SIG-M5 treated with dmso at 0.1 percent for 504 hours (cell line): ENCODE data around the gene CRP.
"Not testable (repeated sequence)": the region's sequence is repeated elsewhere in the genome, so short reads cannot be mapped to it uniquely, and the experiment has no call there.

ENCODE experiments used
- DNase-seq: peaks from one replicate; lab custom pipeline; 2025; ENCODE audit not compliant: unreplicated experiment; lab: John Stamatoyannopoulos, UW

CRP gene, protein sequence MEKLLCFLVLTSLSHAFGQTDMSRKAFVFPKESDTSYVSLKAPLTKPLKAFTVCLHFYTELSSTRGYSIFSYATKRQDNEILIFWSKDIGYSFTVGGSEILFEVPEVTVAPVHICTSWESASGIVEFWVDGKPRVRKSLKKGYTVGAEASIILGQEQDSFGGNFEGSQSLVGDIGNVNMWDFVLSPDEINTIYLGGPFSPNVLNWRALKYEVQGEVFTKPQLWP

DNA sequence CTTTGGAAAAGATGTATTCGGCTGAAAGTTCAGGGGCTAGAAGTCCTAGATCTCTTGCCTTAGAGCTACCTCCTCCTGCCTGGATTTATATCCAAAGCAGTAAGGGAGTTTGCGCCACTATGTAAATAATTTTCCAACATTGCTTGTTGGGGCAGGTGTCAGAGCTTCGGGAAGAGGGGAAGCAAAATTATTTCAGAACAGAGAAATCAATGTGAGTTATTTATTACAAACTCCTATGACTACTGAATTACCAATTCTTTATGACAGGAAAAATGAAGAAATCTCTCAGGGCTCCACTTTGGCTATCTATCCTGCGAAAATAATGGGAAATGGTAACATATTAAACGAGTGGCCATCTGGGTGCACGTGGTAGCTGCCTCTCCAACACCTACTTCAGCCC lies at the start of gene CRP:
CRP (minus strand) TSS at position 61 of the 400 bp plus-strand sequence. CDS start 104 bp downstream, outside the sequence.
- no peak for DNase-seq

DNA sequence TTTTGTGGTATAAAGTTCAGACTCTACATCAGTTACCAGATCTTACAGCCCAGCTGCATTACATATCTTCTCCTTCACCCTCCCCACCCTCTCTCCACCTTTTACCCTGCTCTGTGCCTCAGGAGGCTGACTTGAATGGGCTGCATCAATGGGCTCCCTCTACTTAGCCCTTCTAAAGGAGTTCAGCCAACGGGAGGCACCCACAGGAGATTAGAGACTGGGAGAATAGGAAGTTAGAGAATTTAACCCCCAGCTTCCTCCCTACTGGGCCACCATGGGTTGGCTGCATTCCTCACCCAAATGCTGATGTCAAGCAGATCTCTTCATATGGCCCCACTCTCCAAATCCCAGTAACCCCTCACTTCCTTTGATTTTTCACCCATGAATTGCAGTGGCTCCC lies 49.3 kb upstream of the CRP start:
- no peak for DNase-seq

DNA sequence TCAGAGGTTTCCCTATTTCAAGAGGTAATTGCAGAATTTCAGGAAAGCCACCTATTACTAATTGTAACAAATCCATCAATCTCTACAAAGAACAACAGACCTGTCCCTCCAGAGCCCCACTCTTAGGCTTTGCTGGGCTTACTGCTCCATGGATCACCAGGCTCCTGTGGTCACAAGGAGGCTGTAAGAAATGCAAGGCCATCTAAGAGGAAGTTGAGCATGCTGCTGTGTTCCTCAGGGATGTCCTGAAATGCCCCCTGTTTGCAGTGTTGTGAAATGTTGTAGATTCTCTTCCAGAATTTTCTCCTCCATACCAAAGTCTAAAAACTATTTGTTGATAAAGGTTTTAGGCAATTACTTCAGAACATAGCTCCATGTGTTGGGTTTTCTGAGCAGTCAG lies 42.0 kb upstream of the CRP start:
- peak; percentile 58 for DNase-seq

DNA sequence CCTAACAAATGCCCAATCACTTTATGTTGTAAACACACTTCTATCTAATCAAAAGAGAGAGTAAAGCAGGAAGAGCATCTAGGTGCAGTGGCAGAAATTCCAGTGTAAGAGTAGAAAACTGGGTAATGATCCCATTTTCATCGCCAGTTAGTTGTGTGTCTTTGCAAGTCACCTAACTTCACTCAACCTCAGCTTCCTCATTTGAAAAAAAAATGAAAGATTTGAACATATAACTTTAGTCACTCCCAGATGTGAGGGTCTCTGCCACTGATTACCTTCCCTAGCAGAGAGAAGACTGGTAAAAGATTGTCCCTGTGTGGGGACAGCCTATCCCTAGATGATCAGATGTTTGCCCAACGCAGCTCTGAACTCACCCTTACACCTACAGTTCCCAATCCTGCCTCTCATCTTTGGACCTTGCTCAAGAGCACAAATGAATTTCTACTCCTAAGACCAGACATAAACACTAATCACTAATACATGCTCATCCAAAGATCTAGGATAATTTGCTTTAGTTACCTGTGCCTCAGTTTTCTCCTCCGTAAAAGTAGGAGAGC lies 41.1 kb upstream of the CRP start:
- no peak for DNase-seq

DNA sequence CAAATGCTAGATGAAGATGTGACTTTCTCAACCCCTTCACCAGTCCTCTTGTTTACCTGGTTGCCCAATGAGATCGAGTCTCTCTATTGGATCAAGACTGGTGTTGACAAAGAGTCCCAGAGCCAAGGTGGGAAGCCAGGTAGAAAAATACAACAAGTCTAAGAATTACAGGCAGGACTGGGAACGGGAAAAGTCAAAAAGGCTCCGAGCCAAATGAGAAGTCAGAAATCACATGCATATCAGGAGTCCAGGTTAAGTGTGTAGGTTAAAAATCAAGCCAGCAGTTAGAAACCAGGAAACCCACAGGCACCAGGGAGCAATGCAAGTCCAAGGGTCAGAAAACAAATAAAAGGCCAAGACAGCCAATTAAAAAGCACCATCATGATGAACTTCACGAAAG lies 39.0 kb upstream of the CRP start:
- no peak for DNase-seq

DNA sequence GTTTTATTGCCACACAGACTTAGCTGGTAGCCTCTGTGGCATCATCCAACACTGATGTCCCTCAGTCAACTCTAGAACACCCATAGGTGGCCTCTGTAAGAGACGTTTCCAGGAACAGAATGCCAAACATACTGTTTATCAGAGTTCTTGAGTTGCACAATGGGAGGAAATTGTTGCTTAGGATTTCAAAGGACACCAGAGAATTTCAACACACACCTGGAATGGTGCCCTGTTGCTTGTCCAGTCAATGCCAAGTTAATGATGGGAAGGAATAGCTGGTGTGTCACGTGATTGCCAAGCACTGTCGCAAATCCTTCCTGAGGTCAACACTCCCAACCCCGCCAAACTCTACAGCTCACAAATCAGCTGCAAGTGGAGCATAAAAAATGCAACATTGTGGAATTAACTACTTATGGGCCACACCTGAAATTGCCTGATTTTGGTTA lies 37.8 kb upstream of the CRP start:
- no peak for DNase-seq

DNA sequence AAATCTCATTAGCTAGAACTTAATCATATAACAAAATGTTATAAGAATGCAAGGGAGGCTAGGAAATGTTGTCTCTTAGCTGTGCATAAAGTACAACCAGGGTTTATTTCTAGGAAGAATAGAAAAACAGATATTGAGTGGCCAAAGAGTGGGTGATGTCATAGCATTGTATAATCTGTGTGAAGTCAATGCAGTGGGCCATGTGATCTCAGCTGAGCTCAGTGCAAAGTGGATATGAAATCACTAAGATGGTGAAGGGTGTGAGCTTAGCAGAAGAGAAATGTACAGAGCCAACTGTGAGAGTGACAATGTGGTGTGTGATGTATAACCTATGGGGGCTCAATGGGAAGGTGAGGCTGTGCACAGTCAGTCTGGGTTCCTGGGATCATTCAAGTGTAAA lies 36.6 kb upstream of the CRP start:
- no peak for DNase-seq

DNA sequence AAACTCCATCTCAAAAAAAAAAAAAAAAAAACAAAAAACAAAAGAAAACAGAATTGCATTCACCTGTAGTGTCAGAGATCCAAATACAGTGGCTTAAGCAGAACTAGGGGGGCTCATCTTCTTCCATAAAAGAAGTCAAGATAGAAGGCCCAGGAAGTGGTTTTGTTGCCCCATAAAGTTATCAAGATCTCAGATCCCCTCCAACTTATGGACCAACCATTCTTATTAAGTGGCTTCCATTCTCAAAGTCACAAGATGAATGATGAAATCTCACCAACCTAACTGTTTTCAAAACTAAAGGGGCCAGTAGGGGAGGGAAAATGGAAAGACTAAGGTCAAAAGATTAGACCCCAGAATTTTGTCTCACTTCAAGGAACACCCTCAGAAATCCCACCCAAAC lies 36.2 kb upstream of the CRP start:
- no peak for DNase-seq

DNA sequence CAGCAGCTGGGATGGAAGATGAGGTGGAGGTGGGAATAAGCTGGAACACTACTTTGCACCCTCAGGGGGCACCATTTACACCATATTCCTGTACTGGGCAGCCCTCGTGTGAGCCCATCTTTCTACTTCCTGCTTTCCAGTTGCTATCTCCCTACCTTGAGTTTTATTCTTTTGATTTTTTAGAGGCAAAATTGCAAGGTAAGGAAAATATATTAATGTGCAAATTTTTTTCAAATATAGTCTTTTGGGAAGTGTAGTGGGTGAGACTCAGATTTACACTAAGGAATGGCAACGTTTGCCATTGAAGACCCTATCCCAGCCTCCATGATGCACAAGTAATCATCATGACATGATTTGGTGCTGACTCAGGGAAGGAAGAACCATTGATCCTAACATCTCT lies 35.2 kb upstream of the CRP start:
- DNase-seq, result no peak

DNA sequence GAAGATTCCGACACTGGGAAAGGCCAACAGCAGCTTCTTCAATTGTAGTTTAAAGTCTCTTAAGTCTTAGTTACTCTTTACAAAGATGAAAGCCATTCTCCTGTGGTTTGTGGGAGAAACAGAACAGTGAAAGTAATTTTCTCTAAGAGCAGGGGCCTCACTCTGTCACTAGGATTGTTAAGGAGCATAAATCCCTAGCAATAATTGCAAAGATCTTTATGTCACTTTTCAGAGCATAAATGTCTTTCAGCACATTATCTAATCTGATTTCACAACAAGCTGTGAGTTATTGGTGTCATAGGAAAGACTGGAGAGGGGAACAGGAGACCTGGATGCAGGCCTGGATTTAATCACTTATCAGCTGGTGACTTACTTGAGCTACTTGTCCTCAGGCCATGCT lies 34.0 kb upstream of the CRP start:
- no peak for DNase-seq

DNA sequence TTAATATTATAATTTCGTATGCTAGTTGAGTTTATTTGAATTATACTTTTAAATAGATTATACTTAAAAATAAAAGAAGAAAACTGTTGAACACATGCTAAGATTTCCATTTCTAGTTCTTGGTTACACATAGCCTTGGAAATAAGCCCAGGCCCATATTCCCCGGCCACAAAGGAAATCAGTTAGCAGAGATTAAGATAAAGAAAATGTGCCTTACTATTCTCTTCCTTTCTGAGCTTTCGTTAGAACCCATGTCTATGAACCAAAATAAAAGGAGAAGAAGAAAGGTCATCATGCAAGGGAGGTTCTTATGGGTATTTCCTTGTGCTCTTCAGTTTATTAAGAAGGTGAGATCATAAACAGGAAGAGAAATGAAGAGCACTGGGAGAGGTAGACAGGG lies 32.3 kb upstream of the CRP start:
- no peak for DNase-seq

DNA sequence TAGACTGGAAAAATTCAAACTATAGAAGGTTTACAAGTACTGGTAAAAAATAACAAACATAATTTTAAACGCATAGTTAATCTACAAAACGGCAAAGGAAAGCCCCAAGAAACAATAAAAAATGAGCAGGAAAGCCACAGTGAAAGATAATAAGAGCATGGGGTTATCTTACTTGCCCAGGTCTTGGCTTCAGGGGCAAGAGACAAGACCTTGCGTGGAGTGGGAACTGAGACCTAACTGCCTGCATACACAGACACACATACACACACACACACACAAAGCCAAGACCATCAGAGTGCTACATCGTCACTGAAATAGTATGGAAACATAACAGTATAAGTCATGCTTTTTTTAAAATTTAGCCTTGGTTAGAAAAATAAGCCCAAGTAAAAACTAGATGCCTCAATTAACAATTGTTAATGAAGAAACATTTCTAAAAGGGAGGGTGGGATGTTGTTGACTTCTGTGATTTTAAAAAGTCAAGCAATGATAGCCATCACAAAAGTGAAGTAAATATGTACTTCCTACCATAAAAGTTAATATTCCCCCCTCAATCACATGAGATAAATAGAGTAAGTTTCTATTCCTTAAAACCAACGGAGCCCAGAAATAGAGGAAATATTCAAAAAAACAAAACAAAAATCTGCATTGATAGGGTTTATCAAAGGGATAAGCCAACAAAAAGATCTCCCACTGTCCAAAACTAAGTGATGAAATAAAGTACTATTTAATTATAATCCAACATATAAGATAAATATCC lies 29.4 kb upstream of the CRP start:
- no peak for DNase-seq

DNA sequence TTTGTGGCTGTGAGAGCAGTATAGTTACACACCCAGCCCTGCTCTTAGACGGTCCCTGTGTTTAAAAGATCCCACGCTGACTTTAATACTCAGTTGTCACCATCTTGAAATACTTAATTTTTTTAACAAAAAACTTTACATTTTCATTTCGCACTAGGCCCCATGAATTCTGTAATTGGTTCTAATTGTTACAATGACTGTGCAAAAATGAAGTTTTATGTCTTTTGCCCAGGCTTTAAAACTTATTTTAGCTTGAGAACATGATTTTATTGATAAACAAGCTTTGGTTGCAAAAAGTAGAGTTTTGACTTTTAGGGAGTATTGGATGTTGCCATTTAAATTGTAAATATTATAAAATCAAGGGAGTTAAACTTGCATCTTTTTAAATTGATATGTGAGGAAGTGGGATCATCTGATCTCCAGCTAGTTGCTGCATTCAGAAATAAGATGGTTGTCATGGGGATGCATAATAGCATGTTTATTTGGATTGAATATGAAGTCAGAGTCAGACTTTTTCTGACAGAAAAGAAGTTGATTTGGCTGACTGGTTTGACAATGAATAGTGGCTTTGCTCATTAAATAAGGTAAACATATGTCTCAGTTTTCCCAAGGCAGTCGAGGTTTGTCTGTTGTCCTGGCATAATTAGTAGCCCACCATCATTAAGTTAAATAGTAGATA lies 23.0 kb upstream of the CRP start:
- no peak for DNase-seq

DNA sequence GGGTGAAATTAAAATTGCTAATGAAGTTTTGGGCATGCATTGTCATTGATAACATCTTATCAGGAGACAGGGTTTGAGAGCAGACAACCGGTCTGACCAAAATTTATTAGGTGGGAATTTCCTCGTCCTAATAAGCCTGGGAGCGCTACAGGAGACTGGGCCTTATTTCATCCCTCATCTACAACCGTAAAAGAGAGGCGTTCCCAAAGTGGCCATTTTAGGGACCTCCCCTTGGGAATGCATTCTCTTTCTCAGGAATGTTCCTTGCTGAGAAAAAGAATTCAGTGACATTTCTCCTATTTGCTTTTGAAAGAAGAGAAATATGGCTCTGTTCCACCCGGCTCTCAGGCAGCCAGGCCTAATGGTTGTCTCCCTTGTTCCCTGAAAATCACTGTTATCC lies 8.8 kb upstream of the CRP start:
- not testable (repeated sequence) for DNase-seq

DNA sequence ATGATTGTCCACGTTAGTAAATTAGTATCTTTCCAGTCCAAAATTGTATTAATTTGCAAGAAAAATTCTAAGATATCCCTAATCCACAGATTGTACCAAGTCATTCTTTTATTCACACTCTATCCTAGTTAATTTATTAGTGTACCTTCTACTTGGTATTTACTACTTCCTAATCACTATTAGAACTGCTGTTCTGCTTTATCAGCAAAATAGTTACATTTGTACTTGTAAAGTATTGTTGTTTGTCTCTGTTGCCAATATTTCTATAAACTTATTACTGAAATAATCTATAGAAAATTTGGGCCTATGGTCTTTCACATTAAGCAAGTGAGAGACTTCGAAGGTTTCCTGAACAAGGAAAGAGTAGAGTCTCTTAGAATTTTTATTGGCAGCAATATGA lies 5.6 kb upstream of the CRP start:
- DNase-seq, result no peak

DNA sequence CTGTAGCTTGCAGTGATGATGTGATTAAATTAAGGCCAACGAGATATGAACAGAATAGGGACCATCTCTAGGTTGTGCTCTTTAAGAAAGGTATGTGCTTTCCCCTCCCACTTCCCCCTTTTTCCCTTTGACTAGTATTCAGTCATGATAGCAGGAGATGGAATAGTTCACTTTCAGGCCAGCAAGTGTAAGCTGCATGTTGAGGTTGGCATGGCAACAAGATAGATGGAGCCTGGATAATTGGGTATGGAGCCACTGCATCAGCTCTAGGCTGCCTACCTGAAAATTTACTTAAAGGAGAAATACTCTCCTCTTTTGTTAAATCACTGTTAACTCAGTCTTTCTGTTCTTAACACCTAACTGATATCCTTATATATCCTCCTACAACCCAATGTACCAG lies 1.5 kb upstream of the CRP start:
- DNase-seq, result no peak

DNA sequence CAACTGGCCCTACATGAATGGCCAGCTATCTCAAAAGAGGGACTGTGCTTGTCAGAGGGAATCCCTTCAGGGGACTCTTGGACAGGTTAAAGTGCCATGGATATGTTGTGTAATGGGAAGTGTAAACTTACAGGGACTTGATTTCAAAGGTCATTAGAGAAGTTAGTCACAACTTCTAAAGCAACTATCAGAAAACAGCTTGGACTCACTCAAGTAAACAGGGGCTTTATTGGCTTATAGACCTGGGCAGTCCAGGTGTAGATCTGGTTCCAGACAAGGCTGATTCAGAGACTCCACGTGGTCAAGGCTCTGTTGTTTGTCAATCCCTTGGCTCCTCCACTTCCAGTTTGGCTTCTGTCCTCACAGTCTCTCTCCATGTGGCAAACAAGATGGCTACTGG lies 2.3 kb downstream of the CRP start:
- no peak for DNase-seq

DNA sequence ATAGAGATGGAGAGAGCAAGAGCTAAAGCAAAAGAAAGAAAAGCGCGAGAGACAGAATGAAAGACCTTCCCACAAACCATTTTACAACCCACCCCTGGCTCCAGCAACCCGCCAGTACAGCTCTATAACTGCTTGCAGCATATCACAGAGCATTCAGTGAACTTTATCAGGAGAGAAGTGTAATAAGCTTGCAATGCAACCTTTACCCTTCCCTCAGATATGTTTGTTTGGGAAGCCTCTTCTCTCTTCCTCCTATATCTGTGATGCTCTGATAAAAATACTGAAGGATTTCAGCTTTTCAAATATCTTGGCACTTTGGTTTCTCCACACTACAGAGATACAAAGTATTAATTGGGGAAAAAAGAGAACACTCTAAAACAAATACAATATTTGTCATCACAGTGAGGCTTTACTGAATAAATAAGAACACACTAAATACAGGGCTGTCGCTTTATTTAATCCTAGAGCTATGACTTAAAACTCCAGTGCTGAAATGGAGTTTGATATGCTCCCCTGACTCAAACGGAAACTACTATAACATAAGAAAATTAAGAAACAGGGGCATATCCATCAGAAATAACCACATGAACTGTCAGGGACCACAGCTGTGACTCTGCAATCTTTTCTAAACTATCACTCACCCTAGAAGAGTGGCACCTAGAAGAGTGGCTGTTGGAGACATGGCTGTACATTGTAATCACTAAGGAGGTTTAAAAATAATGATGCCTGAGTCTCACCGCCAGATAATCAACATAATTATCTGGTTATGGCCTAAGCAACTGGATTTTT lies 6.7 kb downstream of the CRP start:
- DNase-seq, result no peak

DNA sequence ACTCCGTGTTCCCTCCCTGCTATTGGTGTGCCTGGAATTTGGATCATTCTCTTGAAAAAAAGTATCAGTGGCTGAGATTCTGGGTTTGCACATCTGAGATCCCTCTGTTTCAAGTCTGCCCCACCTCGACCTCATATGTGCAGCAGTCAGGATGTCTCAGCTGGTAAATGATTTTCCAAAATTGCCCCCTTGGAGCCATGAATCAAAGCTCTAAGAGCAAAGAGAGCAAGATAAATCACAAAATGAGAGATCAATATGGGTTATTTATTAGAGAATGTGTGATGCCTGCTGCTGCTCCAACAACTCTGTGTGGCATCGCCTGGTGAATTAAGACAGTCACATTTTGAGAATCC lies 8.5 kb downstream of the CRP start:
- no peak for DNase-seq

DNA sequence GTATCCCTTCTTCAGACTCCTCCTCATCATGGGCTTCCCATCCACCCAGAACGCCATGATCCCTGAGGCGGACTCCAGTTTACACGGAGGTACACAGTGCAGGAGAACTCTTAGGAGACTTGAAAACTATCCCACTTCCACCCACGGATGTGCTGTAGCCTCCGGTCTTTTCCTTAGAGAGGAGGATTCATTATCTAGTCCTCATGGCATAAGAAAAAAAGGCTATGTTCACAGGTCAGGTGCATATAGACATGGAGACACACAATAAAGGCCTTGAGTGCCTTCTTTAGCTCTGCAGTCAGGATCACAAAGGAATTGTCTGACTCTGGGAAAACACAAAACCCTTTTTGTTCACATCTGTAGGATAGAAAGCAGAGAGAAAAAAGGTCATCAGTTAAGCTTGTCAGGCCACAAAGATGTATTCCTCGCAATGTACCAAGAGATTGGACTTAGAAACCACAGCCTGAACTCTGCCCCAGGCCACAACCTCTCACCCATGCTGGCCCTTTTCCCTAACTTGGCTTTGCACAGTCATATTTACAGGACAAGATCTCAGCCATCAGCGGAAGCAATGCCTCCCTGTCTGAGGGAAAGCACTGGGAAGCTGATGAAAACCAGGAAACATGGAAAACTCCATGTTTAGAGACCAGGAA lies 9.0 kb downstream of the CRP start:
- DNase-seq, result no peak

DNA sequence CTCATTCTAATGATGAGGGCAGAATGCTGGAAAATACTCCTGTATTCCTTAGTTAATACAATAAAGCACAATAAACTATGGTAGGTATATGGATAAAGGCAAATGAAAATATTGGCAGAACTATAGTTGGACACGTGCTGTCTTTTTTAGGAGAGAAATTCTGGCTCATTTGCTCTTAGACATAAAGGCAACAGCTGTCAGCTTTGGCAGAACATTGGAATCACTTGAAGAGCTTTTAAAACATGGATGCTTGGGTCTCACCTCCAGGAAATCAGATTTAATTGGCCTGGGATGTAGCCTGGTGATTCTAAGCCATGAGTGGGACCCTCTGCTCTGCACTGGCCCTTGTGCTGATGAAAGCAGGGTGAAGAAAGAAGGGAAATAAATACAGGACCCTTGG lies 9.9 kb downstream of the CRP start:
- no peak for DNase-seq
